Astrocyte (in vitro differentiated cells and primary cell): ENCODE results near the gene AARS2.

Experiments used
- EZH2 ChIP-seq: IDR thresholded peaks from 2 replicates; pipeline ENCODE4 v1.6.1; 2012; ENCODE audit warnings: mild to moderate bottlenecking, low read length, inconsistent platforms; ENCODE audit not compliant: insufficient read depth
- TF ChIP-seq, protein P1 (sequence below): IDR thresholded peaks from 2 replicates; pipeline ENCODE4 v1.5.1; 2011; ENCODE audit warnings: low read depth, mild to moderate bottlenecking, inconsistent platforms, low read length, moderate library complexity; ENCODE audit not compliant: insufficient read depth

DNA sequence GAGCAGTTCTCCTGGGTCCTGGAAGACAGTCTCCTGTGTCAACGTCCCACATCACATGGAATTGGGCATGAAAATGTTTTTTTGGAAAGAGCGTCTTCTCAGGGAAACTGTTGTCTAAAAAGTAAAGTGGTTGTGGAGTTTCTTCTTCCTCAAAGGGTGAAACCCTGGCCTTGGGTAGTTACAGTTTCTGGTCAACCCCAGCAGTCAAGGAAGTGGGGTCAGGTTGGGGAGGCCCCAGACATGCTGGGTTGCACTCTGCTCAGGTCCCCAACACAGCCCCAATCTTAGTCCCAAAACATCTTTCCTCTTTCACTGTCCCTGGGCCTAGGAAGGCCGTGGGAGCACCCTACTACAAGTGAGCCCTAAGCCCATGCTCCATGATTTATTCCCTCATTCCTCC lies 46.8 kb downstream of the AARS2 start:
- no peak for TF ChIP-seq EZH2
- TF ChIP-seq, protein P1, sequence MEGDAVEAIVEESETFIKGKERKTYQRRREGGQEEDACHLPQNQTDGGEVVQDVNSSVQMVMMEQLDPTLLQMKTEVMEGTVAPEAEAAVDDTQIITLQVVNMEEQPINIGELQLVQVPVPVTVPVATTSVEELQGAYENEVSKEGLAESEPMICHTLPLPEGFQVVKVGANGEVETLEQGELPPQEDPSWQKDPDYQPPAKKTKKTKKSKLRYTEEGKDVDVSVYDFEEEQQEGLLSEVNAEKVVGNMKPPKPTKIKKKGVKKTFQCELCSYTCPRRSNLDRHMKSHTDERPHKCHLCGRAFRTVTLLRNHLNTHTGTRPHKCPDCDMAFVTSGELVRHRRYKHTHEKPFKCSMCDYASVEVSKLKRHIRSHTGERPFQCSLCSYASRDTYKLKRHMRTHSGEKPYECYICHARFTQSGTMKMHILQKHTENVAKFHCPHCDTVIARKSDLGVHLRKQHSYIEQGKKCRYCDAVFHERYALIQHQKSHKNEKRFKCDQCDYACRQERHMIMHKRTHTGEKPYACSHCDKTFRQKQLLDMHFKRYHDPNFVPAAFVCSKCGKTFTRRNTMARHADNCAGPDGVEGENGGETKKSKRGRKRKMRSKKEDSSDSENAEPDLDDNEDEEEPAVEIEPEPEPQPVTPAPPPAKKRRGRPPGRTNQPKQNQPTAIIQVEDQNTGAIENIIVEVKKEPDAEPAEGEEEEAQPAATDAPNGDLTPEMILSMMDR = no peak
